ENCODE results near the gene BBIP1. TPM values are rescaled to one million over a fixed set of nuclear protein-coding genes. Genes with fewer than 3 reads are reported as not detected.

The BBIP1 gene
- total RNA-seq, 1 experiment from 2014 or later, result 32.9 TPM

DNA sequence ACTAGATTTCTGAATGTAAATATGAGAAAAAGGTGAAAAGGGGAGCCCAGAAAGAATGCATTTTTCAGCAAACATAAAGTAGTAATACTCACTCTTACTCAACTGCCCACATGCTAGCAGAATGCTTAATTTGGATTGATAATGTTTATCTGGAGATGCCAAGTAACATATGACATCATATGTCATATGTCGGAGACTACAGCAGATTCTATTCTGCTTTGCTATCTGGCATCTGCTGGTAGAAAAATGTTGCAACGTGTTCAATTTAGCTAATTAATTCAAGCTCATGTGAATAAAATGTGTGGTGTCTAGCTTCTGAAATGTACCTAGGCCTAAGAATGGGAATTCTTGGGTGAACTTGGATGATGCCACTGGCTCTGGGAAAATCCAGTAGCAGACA lies 4.5 kb downstream of the BBIP1 start:
- ChIA-PET POLR2A (ENCODE audit: low non-redundant PET) (no interaction called here), CTCF (no interaction called here)
- no peak for DNase-seq (ENCODE audit: low spot score)
- Histone ChIP-seq H3K36me3 (ENCODE audit: insufficient read depth, low read length, poor library complexity, severe bottlenecking) (no peaks in the 10 kb centered on the region), H3K27me3 (replicated peaks; ENCODE audit: insufficient read depth, low read depth, low read length, poor library complexity) (no peaks in the 10 kb centered on the region), H3K27ac (ENCODE audit: low read depth, low read length, poor library complexity, severe bottlenecking) (no peak overlapping the region), H3K4me3 (ENCODE audit: low read depth, low read length, poor library complexity, severe bottlenecking) (no peak overlapping the region), H3K4me1 (ENCODE audit: insufficient read depth, low read length, poor library complexity, severe bottlenecking) (peaks cover 28% of the 10 kb centered on the region), H3K9me3 (ENCODE audit: low read depth, low read length, poor library complexity, severe bottlenecking) (no peaks in the 10 kb centered on the region)
- no peak for TF ChIP-seq EZH2 (IDR thresholded peaks at IDR 0.05; ENCODE audit: borderline replicate concordance, low read depth, low read length, poor library complexity, severe bottlenecking)
- TF ChIP-seq, protein P1, sequence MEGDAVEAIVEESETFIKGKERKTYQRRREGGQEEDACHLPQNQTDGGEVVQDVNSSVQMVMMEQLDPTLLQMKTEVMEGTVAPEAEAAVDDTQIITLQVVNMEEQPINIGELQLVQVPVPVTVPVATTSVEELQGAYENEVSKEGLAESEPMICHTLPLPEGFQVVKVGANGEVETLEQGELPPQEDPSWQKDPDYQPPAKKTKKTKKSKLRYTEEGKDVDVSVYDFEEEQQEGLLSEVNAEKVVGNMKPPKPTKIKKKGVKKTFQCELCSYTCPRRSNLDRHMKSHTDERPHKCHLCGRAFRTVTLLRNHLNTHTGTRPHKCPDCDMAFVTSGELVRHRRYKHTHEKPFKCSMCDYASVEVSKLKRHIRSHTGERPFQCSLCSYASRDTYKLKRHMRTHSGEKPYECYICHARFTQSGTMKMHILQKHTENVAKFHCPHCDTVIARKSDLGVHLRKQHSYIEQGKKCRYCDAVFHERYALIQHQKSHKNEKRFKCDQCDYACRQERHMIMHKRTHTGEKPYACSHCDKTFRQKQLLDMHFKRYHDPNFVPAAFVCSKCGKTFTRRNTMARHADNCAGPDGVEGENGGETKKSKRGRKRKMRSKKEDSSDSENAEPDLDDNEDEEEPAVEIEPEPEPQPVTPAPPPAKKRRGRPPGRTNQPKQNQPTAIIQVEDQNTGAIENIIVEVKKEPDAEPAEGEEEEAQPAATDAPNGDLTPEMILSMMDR (conservative IDR thresholded peaks at IDR 0.05; ENCODE audit: low read depth, low read length), result no peak
- BruUV-seq (replicated peaks), result no TSS peak
- intact Hi-C loops (cut with micrococcal nuclease; ENCODE audit: unreplicated experiment), result loop anchor here (10.0 kb wide), 1 partner anchor 610 kb away; the partner anchor contains the start of gene SMNDC1

DNA sequence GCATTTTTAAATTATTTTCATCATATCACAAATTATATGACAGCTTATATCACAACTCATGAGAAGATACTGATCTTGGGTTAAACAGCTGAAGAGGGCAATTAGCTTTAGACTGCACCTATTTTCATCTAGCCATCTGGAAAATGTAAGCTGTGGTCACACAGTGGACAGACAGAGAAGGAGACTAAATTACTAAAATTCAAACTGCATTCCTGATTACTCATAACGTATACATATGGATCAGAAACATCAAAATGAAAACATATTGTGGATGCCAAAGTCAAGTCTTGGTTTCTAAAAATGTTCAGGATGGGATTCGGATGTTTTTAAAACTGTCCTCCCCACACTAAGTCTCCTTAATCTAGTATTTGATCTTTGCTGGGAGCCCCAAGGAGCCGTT lies 6.6 kb downstream of the BBIP1 start:
- H3K4me1 ChIP-seq (ENCODE audit: insufficient read depth, low read length, poor library complexity, severe bottlenecking), result peaks cover 24% of the 10 kb centered on the region
- H3K27me3 ChIP-seq (replicated peaks; ENCODE audit: insufficient read depth, low read depth, low read length, poor library complexity), result no peaks in the 10 kb centered on the region
- H3K36me3 ChIP-seq (ENCODE audit: insufficient read depth, low read length, poor library complexity, severe bottlenecking), result no peaks in the 10 kb centered on the region
- intact Hi-C loops (cut with micrococcal nuclease; ENCODE audit: unreplicated experiment), result loop anchor here (10.0 kb wide), 1 partner anchor 608 kb away; the partner anchor contains the start of gene SMNDC1
- ChIA-PET CTCF (no interaction called here), POLR2A (ENCODE audit: low non-redundant PET) (no interaction called here)
- no peak for TF ChIP-seq EZH2 (IDR thresholded peaks at IDR 0.05; ENCODE audit: borderline replicate concordance, low read depth, low read length, poor library complexity, severe bottlenecking)
- TF ChIP-seq, protein P1 (conservative IDR thresholded peaks at IDR 0.05; ENCODE audit: low read depth, low read length), result no peak
- no peaks in the 10 kb centered on the region for H3K9me3 ChIP-seq (ENCODE audit: low read depth, low read length, poor library complexity, severe bottlenecking)
- H3K4me3 ChIP-seq (ENCODE audit: low read depth, low read length, poor library complexity, severe bottlenecking), result no peak overlapping the region
- H3K27ac ChIP-seq (ENCODE audit: low read depth, low read length, poor library complexity, severe bottlenecking), result no peak overlapping the region
- no peak for DNase-seq (ENCODE audit: low spot score)
- BruUV-seq (replicated peaks), result no TSS peak

DNA sequence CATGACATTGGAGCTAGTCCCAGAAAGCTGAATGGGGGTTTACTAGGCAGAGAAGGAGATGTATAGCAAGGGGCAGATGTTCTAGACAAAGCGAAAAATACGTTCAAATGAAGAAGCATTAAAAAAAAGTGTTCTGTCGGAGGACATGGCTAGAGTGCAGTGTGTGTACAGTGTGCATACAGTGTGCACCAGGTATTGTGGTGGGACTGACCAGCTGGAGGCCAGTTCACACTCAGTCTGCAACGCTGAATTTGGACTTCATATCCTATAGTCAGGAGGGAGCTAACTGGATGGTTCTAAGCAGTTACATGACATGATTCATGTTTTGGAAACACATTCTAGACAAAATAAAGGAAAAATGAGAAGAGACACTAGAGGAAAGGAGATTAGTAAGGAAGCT lies 8.8 kb downstream of the BBIP1 start:
- TF ChIP-seq EZH2 (IDR thresholded peaks at IDR 0.05; ENCODE audit: borderline replicate concordance, low read depth, low read length, poor library complexity, severe bottlenecking), result no peak
- TF ChIP-seq, protein P1 (conservative IDR thresholded peaks at IDR 0.05; ENCODE audit: low read depth, low read length), result no peak
- Histone ChIP-seq H3K9me3 (ENCODE audit: low read depth, low read length, poor library complexity, severe bottlenecking) (no peaks in the 10 kb centered on the region), H3K27ac (ENCODE audit: low read depth, low read length, poor library complexity, severe bottlenecking) (no peak overlapping the region), H3K4me3 (ENCODE audit: low read depth, low read length, poor library complexity, severe bottlenecking) (no peak overlapping the region), H3K4me1 (ENCODE audit: insufficient read depth, low read length, poor library complexity, severe bottlenecking) (peaks cover 8% of the 10 kb centered on the region), H3K27me3 (replicated peaks; ENCODE audit: insufficient read depth, low read depth, low read length, poor library complexity) (no peaks in the 10 kb centered on the region), H3K36me3 (ENCODE audit: insufficient read depth, low read length, poor library complexity, severe bottlenecking) (no peaks in the 10 kb centered on the region)
- DNase-seq (ENCODE audit: low spot score), result no peak
- POLR2A ChIA-PET (ENCODE audit: low non-redundant PET), result no interaction called here
- no TSS peak for BruUV-seq (replicated peaks)
- CTCF ChIA-PET, result no interaction called here
- intact Hi-C loops (cut with micrococcal nuclease; ENCODE audit: unreplicated experiment), result loop anchor here (10.0 kb wide), 1 partner anchor 605 kb away; the partner anchor contains the start of gene SMNDC1

Data from A673 (cell line).